ENCODE results near the gene ALKBH8. TPM values are rescaled to one million over a fixed set of nuclear protein-coding genes. Genes with fewer than 3 reads are reported as not detected.
"Not testable (repeated sequence)": the region's sequence is repeated elsewhere in the genome, so short reads cannot be mapped to it uniquely, and the experiment has no call there.

ALKBH8 gene
- total and polyA plus RNA-seq, 2 of the 13 experiments (the other 11 are each of a cell fraction or from before 2014, with no cell fraction given): 2.4 to 9.1 TPM

GRCh38 chr11:107577346-107577711 is 11.8 kb upstream of the ALKBH8 start (continued):
- TF ChIP-seq MNT (IDR thresholded peaks at IDR 0.05): no peak
- TF ChIP-seq ZNF296 (CRISPR knock-in tag; conservative IDR thresholded peaks at IDR 0.05): no peak
- TF ChIP-seq HMG20B (CRISPR knock-in tag; conservative IDR thresholded peaks at IDR 0.05): no peak

GRCh38 chr11:107576497-107577345 is 11.2 kb upstream of the ALKBH8 start:
- H3K79me2 ChIP-seq (ENCODE audit: insufficient read depth, low read length); H3K9me3 ChIP-seq (ENCODE audit: low read length); H4K20me1 ChIP-seq (ENCODE audit: insufficient read depth, low read length); H2AFZ ChIP-seq (ENCODE audit: low read length); H3K4me1 ChIP-seq (ENCODE audit: insufficient read depth, low read length); BruUV-seq (replicated peaks); H3K4me2 ChIP-seq (ENCODE audit: low read depth, low read length); H3K4me3 ChIP-seq (replicated peaks in 1 of 3; ENCODE audit: insufficient read depth in 1 of 3, low read depth in 2 of 3, low read length in 3 of 3); H3K27ac ChIP-seq (ENCODE audit: extremely low read length, insufficient read depth, low read length); POLR2A ChIA-PET; H3K9ac ChIP-seq (ENCODE audit: insufficient read depth, low read depth, low read length); H3K36me3 ChIP-seq (replicated peaks in 1 of 2; ENCODE audit: control insufficient read depth in 1 of 2, insufficient read depth in 2 of 2, low read length in 2 of 2); H3K27me3 ChIP-seq (ENCODE audit: control insufficient read depth in 1 of 2, insufficient read depth in 2 of 2, low read length in 2 of 2); in situ Hi-C loops (cut with HindIII; ENCODE audit: extremely low pct_ligation_motif_present, low pct_unique_long_range_greater_than_20kb): not testable (repeated sequence)
- FAIRE-seq (peak; percentile 63), ATAC-seq (peak; percentile 56; the same call in 2 of the 3 replicates), DNase-seq (ENCODE audit: low spot score) (peak; percentile 19)
- CTCF ChIA-PET (ENCODE audit: low intra/inter-chr PET ratio, low total read pairs): interaction anchor here (1.1 to 2.5 kb wide), 3 partner anchors 13 to 113 kb away, joined by 3 to 36 read pairs (median 4); no protein-coding TSS in a partner anchor
- intact Hi-C loops (cut with micrococcal nuclease; ENCODE audit: unreplicated experiment): loop anchor here (1.0 kb wide), 1 partner anchor 113 kb away; no protein-coding TSS in a partner anchor
- WGBS (ENCODE audit: low lambda C conversion rate): 0% methylated on average over 1 of the region's 2 CpGs
- TF ChIP-seq CTCF (CRISPR knock-in tag; IDR thresholded peaks at IDR 0.05) (peak; percentile 63), RAD21 (CRISPR knock-in tag; IDR thresholded peaks at IDR 0.05) (peak; percentile 27; the same call in 1 of the 2 replicates), SMC3 (IDR thresholded peaks at IDR 0.05; ENCODE audit: low read length) (peak; percentile 68), STAG1 (CRISPR knock-in tag; IDR thresholded peaks at IDR 0.05) (peak; percentile 50)
